Upper lobe of left lung (tissue), 4 donors: ENCODE data around the gene NDUFAF7.

Source experiments
- CTCF ChIP-seq, 6 experiments: fragments of 450-650 bp in 4 of 6; fragments of 200-600 bp in 2 of 6; sonication (generic) in 2 of 6; IDR thresholded peaks; one replicate each; pipeline ENCODE4 v1.5.1; 2016 to 2019; ENCODE audit warnings: antibody characterized with exemption in 6 of 6
- EP300 ChIP-seq, 4 donors: sonication (generic); formaldehyde crosslinking; IDR thresholded peaks; one replicate each; pipeline ENCODE4 v1.5.1; 2017; ENCODE audit warnings: antibody characterized with exemption in 4 of 4, control low read depth in 2 of 4

GRCh38 chr2:37201766-37202165 is 29.7 kb upstream of the NDUFAF7 start:
- TF ChIP-seq CTCF (IDR thresholded peaks at IDR 0.05) (no peak), EP300 (IDR thresholded peaks at IDR 0.05) (no peak)
